ENCODE data around the gene TRIO. TPM values are rescaled to one million over a fixed set of nuclear protein-coding genes. Genes with fewer than 3 reads are reported as not detected.

TRIO gene
- total and polyA plus RNA-seq, 10 of the 15 experiments (the other 5 are each of a cell fraction or from before 2014, with no cell fraction given): 5.1 to 96.4 (median 44.6) TPM

DNA sequence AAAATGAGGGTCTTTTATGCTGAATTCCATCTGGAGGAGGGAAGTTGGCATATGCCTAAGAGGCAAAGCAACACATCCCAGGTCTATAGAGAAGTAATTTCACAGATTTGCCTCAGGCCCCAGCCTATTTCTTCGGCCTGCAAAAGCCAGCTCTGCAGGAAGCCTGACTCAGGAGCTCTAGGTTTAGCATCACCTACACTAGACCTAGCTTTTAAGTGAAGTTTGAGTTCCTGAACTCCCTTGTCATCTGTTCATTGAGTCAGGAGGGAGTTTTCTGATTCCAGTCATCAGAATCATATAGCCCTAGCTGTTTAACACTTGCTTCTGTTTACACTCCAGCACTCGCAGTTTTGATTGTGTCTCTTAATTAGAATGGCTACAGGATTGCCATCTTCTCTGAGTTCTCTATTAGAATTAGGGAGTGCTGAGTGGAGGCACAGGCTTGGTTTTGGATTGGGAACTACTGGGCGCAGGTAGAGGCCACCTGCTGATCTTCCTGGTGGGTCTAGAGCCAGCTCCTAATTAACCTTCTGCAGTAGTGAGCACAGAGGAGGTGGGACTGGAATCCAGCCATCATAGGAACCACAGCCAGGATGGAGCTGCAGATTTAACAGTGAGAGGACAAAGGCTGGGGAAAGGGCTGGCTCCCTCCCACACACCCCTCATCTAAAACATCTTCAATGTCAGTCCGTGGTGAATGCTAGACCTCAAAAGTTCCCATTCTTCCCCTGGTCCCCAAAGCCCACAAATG, 179.5 kb downstream of the TRIO start:
- no peak overlapping the region for H3K4me2 ChIP-seq (ENCODE audit: control insufficient read depth, insufficient read depth)
- no peaks in the 10 kb centered on the region for H3K27me3 ChIP-seq (replicated peaks in 1 of 2; ENCODE audit: control insufficient read depth in 2 of 2, insufficient read depth in 2 of 2, low read length in 1 of 2)
- DNase-seq (ENCODE audit: low read depth, low spot score): no peak
- no peak overlapping the region for H3K4me3 ChIP-seq
- H3K9ac ChIP-seq (ENCODE audit: control insufficient read depth, insufficient read depth, low read length): no peak overlapping the region
- ChIA-PET CTCF (interaction anchor here (0.8 to 2.4 kb wide), 3 partner anchors 29 to 214 kb away, joined by 3 to 11 read pairs (median 7); no protein-coding TSS in a partner anchor), POLR2A (no interaction called here), RAD21 (ENCODE audit: unreplicated experiment) (interaction anchor here (0.6 kb wide), 1 partner anchor 186 kb away, joined by 3 read pairs; no protein-coding TSS in a partner anchor), SMC1A (ENCODE audit: uncharacterized antibody, unreplicated experiment) (interaction anchor here (0.6 kb wide), 1 partner anchor 332 kb away, joined by 4 read pairs; no protein-coding TSS in a partner anchor)
- ATAC-seq: no peak
- no TSS peak for BruUV-seq (replicated peaks)
- H3K27ac ChIP-seq (ENCODE audit: control insufficient read depth, insufficient read depth): no peak overlapping the region
- H2AFZ ChIP-seq (ENCODE audit: control insufficient read depth, low read depth, low read length): no peak overlapping the region
- H3K4me1 ChIP-seq (ENCODE audit: control insufficient read depth, insufficient read depth, low read length): no peaks in the 10 kb centered on the region
- H3K79me2 ChIP-seq (ENCODE audit: control insufficient read depth, insufficient read depth, low read length): no peaks in the 10 kb centered on the region
- FAIRE-seq: no peak
- intact Hi-C loops (cut with micrococcal nuclease; ENCODE audit: unreplicated experiment) (no loop called here), in situ Hi-C loops (cut with MboI) (no loop called here)
- H4K20me1 ChIP-seq (ENCODE audit: control insufficient read depth, insufficient read depth): no peaks in the 10 kb centered on the region
- H3K36me3 ChIP-seq (ENCODE audit: control insufficient read depth in 2 of 2, insufficient read depth in 2 of 2, low read length in 1 of 2): peaks cover 7 to 22% of the 10 kb centered on the region in 2 experiments; a peak in 3 of 4 replicates
- H3K9me3 ChIP-seq (replicated peaks; ENCODE audit: control insufficient read depth, insufficient read depth, low read length): no peaks in the 10 kb centered on the region; the same call in 2 of the 3 replicates
- WGBS (ENCODE audit: insufficient coverage, insufficient replicate concordance, low lambda C conversion rate, missing lambda C conversion rate): 76% methylated on average over 4 of the region's 4 CpGs
- TF ChIP-seq, protein P1, sequence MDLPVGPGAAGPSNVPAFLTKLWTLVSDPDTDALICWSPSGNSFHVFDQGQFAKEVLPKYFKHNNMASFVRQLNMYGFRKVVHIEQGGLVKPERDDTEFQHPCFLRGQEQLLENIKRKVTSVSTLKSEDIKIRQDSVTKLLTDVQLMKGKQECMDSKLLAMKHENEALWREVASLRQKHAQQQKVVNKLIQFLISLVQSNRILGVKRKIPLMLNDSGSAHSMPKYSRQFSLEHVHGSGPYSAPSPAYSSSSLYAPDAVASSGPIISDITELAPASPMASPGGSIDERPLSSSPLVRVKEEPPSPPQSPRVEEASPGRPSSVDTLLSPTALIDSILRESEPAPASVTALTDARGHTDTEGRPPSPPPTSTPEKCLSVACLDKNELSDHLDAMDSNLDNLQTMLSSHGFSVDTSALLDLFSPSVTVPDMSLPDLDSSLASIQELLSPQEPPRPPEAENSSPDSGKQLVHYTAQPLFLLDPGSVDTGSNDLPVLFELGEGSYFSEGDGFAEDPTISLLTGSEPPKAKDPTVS (IDR thresholded peaks at IDR 0.05; ENCODE audit: low read depth, low read length): no peak
- no peak for TF ChIP-seq MYC (IDR thresholded peaks at IDR 0.05; ENCODE audit: insufficient read depth, insufficient read length, insufficient replicate concordance, low read length, severe bottlenecking)
- no peak for TF ChIP-seq YY1 (IDR thresholded peaks at IDR 0.05; ENCODE audit: low read depth, low read length)
- TF ChIP-seq, protein P2, sequence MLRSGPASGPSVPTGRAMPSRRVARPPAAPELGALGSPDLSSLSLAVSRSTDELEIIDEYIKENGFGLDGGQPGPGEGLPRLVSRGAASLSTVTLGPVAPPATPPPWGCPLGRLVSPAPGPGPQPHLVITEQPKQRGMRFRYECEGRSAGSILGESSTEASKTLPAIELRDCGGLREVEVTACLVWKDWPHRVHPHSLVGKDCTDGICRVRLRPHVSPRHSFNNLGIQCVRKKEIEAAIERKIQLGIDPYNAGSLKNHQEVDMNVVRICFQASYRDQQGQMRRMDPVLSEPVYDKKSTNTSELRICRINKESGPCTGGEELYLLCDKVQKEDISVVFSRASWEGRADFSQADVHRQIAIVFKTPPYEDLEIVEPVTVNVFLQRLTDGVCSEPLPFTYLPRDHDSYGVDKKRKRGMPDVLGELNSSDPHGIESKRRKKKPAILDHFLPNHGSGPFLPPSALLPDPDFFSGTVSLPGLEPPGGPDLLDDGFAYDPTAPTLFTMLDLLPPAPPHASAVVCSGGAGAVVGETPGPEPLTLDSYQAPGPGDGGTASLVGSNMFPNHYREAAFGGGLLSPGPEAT (IDR thresholded peaks at IDR 0.05; ENCODE audit: low read depth): no peak
- TF ChIP-seq SREBF2 (IDR thresholded peaks at IDR 0.05; ENCODE audit: low read length): no peak
- no peak for TF ChIP-seq TBL1XR1 (IDR thresholded peaks at IDR 0.05; ENCODE audit: low read depth, low read length)
- TF ChIP-seq ZZZ3 (IDR thresholded peaks at IDR 0.05; ENCODE audit: control insufficient read depth, insufficient read length, low read depth): no peak
- TF ChIP-seq JUNB (IDR thresholded peaks at IDR 0.05): no peak
- no peak for TF ChIP-seq KAT2A (conservative IDR thresholded peaks at IDR 0.05; ENCODE audit: control insufficient read depth, low read depth, low read length)
- no peak for TF ChIP-seq FOXM1 (IDR thresholded peaks at IDR 0.05; ENCODE audit: low read depth, low read length)
- TF ChIP-seq, protein P3, sequence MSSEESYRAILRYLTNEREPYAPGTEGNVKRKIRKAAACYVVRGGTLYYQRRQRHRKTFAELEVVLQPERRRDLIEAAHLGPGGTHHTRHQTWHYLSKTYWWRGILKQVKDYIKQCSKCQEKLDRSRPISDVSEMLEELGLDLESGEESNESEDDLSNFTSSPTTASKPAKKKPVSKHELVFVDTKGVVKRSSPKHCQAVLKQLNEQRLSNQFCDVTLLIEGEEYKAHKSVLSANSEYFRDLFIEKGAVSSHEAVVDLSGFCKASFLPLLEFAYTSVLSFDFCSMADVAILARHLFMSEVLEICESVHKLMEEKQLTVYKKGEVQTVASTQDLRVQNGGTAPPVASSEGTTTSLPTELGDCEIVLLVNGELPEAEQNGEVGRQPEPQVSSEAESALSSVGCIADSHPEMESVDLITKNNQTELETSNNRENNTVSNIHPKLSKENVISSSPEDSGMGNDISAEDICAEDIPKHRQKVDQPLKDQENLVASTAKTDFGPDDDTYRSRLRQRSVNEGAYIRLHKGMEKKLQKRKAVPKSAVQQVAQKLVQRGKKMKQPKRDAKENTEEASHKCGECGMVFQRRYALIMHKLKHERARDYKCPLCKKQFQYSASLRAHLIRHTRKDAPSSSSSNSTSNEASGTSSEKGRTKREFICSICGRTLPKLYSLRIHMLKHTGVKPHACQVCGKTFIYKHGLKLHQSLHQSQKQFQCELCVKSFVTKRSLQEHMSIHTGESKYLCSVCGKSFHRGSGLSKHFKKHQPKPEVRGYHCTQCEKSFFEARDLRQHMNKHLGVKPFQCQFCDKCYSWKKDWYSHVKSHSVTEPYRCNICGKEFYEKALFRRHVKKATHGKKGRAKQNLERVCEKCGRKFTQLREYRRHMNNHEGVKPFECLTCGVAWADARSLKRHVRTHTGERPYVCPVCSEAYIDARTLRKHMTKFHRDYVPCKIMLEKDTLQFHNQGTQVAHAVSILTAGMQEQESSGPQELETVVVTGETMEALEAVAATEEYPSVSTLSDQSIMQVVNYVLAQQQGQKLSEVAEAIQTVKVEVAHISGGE (CRISPR knock-in tag; IDR thresholded peaks at IDR 0.05): no peak
- TF ChIP-seq, protein P4, sequence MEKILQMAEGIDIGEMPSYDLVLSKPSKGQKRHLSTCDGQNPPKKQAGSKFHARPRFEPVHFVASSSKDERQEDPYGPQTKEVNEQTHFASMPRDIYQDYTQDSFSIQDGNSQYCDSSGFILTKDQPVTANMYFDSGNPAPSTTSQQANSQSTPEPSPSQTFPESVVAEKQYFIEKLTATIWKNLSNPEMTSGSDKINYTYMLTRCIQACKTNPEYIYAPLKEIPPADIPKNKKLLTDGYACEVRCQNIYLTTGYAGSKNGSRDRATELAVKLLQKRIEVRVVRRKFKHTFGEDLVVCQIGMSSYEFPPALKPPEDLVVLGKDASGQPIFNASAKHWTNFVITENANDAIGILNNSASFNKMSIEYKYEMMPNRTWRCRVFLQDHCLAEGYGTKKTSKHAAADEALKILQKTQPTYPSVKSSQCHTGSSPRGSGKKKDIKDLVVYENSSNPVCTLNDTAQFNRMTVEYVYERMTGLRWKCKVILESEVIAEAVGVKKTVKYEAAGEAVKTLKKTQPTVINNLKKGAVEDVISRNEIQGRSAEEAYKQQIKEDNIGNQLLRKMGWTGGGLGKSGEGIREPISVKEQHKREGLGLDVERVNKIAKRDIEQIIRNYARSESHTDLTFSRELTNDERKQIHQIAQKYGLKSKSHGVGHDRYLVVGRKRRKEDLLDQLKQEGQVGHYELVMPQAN (conservative IDR thresholded peaks at IDR 0.05): no peak
